ENCODE measurements around the gene FMNL2. TPM values are rescaled to one million over a fixed set of nuclear protein-coding genes. Genes with fewer than 3 reads are reported as not detected.
A peak's percentile ranks its signal among the peaks of the same experiment; 100 is the strongest.

FMNL2 gene
- polyA plus RNA-seq, 3 donors = 0.28 to 3.2 (median 0.71) TPM

DNA sequence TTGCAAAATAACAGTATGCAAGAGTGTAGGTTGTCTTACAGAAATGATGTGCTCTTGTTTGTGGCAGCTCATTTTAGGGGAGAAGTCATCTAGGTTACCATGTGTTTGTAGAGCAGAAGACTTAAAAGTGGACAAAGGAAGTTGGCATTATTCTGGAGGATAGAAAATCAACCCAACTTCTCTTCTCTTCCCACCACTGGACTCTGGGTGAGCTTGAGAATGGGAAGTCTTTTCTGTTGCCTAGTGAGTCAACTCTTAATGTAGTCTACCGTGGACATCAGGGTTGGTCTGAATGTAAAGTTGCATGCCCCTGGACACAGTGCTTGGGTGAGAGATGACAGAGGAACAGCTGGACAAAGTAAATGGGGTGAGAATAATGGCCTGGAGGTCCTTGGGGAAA, 98.3 kb downstream of the FMNL2 start:
- no peaks in the 10 kb centered on the region for H4K20me1 ChIP-seq (ENCODE audit: insufficient read depth, low read length)
- no peaks in the 10 kb centered on the region for H3K79me2 ChIP-seq (ENCODE audit: insufficient read depth, low read length)

GRCh38 chr2:152433791-152434190, 98.8 kb downstream of the FMNL2 start:
- Histone ChIP-seq H4K20me1 (ENCODE audit: insufficient read depth, low read length) (no peaks in the 10 kb centered on the region), H3K27ac (ENCODE audit: low read depth in 1 of 2, low read length in 2 of 2) (peak overlapping the region; percentile 17 to 81), H3K4me2 (replicated peaks; ENCODE audit: extremely low read depth, low read length, poor library complexity, severe bottlenecking) (no peak overlapping the region), H3K9me3 (replicated peaks in 1 of 2; ENCODE audit: control insufficient read depth in 1 of 2, insufficient read depth in 1 of 2, low read length in 2 of 2) (no peaks in the 10 kb centered on the region), H3K36me3 (replicated peaks in 1 of 2; ENCODE audit: control insufficient read depth in 1 of 2, insufficient read depth in 2 of 2, low read length in 2 of 2) (no peaks in the 10 kb centered on the region), H2AFZ (ENCODE audit: insufficient read depth, low read depth, low read length, poor library complexity, severe bottlenecking) (no peak overlapping the region), H3K4me1 (ENCODE audit: control insufficient read depth in 1 of 2, insufficient read depth in 2 of 2, low read length in 2 of 2) (peaks cover 30% of the 10 kb centered on the region in 2 donors), H3K79me2 (ENCODE audit: insufficient read depth, low read length) (no peaks in the 10 kb centered on the region), H3K9ac (ENCODE audit: insufficient read depth, low read length, poor library complexity, severe bottlenecking) (no peak overlapping the region), H3K4me3 (replicated peaks in 1 of 3; ENCODE audit: low read depth in 2 of 3, low read length in 3 of 3) (no peak overlapping the region), H3K27me3 (ENCODE audit: control insufficient read depth in 2 of 2, insufficient read depth in 2 of 2, low read length in 2 of 2) (no peaks in the 10 kb centered on the region)
- WGBS (ENCODE audit: insufficient coverage) = 85% methylated on average over 2 of the region's 2 CpGs
- Mint-ChIP-seq H3K4me1 (peaks cover 30% of the 10 kb centered on the region), H3K27ac (peak overlapping the region in 6 of 7 donors; percentile 71 to 98 (median 96)), H3K27me3 (ENCODE audit: low read depth in 3 of 3) (peaks cover 0 to 2% (median 2%) of the 10 kb centered on the region in 3 donors), H3K4me3 (no peak overlapping the region), H3K9me3 (no peaks in the 10 kb centered on the region), H3K36me3 (no peaks in the 10 kb centered on the region)
- intact Hi-C loops (cut with micrococcal nuclease) = loop anchor here (5.0 to 10.0 kb wide), 3 partner anchors 34 to 181 kb away; no protein-coding TSS in a partner anchor
- TF ChIP-seq, protein P1, sequence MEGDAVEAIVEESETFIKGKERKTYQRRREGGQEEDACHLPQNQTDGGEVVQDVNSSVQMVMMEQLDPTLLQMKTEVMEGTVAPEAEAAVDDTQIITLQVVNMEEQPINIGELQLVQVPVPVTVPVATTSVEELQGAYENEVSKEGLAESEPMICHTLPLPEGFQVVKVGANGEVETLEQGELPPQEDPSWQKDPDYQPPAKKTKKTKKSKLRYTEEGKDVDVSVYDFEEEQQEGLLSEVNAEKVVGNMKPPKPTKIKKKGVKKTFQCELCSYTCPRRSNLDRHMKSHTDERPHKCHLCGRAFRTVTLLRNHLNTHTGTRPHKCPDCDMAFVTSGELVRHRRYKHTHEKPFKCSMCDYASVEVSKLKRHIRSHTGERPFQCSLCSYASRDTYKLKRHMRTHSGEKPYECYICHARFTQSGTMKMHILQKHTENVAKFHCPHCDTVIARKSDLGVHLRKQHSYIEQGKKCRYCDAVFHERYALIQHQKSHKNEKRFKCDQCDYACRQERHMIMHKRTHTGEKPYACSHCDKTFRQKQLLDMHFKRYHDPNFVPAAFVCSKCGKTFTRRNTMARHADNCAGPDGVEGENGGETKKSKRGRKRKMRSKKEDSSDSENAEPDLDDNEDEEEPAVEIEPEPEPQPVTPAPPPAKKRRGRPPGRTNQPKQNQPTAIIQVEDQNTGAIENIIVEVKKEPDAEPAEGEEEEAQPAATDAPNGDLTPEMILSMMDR (IDR thresholded peaks at IDR 0.05) = no peak
- DNase-seq = no peak

More for the DNA sequence above, 98.3 kb downstream of the FMNL2 start:
- WGBS (ENCODE audit: insufficient coverage) = 0% methylated on average over 1 of the region's 1 CpG
- H2AFZ ChIP-seq (ENCODE audit: insufficient read depth, low read depth, low read length, poor library complexity, severe bottlenecking) = no peak overlapping the region
- H3K27ac ChIP-seq (ENCODE audit: low read depth in 1 of 2, low read length in 2 of 2) = peak overlapping the region; percentile 17 to 81
- H3K9ac ChIP-seq (ENCODE audit: insufficient read depth, low read length, poor library complexity, severe bottlenecking) = no peak overlapping the region
- no peak overlapping the region for H3K4me2 ChIP-seq (replicated peaks; ENCODE audit: extremely low read depth, low read length, poor library complexity, severe bottlenecking)
- peaks cover 30% of the 10 kb centered on the region in 2 donors for H3K4me1 ChIP-seq (ENCODE audit: control insufficient read depth in 1 of 2, insufficient read depth in 2 of 2, low read length in 2 of 2)
- peak overlapping the region; percentile 90 to 98 (median 96) for H3K27ac Mint-ChIP-seq
- H3K9me3 ChIP-seq (replicated peaks in 1 of 2; ENCODE audit: control insufficient read depth in 1 of 2, insufficient read depth in 1 of 2, low read length in 2 of 2) = no peaks in the 10 kb centered on the region
- no peaks in the 10 kb centered on the region for H3K27me3 ChIP-seq (ENCODE audit: control insufficient read depth in 2 of 2, insufficient read depth in 2 of 2, low read length in 2 of 2)
- H3K4me1 Mint-ChIP-seq = peaks cover 30% of the 10 kb centered on the region
- no peak overlapping the region for H3K4me3 ChIP-seq (replicated peaks in 1 of 3; ENCODE audit: low read depth in 2 of 3, low read length in 3 of 3)
- DNase-seq = peak; percentile 32 to 64 (median 57)
- no peak overlapping the region for H3K4me3 Mint-ChIP-seq
- H3K27me3 Mint-ChIP-seq (ENCODE audit: low read depth in 3 of 3) = peaks cover 0 to 3% (median 2%) of the 10 kb centered on the region in 3 donors
- no peaks in the 10 kb centered on the region for H3K36me3 ChIP-seq (replicated peaks in 1 of 2; ENCODE audit: control insufficient read depth in 1 of 2, insufficient read depth in 2 of 2, low read length in 2 of 2)
- TF ChIP-seq, protein P1 (IDR thresholded peaks at IDR 0.05) = no peak
- H3K36me3 Mint-ChIP-seq = no peaks in the 10 kb centered on the region
- no peaks in the 10 kb centered on the region for H3K9me3 Mint-ChIP-seq
- intact Hi-C loops (cut with micrococcal nuclease) = loop anchor here (5.0 to 10.0 kb wide), 3 partner anchors 34 to 182 kb away; no protein-coding TSS in a partner anchor
